ENCODE results near the gene OSBPL7. TPM values are rescaled to one million over a fixed set of nuclear protein-coding genes. Genes with fewer than 3 reads are reported as not detected.

Gene OSBPL7
- total and polyA plus RNA-seq, 2 of the 8 experiments (the other 6 are each of a cell fraction or from before 2014, with no cell fraction given), result 7.2 to 8.9 TPM

GRCh38 chr17:47815106-47815918 lies 6.3 kb downstream of the OSBPL7 start:
- Histone ChIP-seq H3K36me3 (ENCODE audit: control insufficient read depth in 2 of 4, insufficient read depth in 4 of 4, low read length in 3 of 4) (no peaks in the 10 kb centered on the region; a peak in 1 of 8 replicates), H4K5ac (ENCODE audit: insufficient read length, low read depth, low read length) (no peak overlapping the region), H4K20me1 (replicated peaks in 1 of 2; ENCODE audit: control insufficient read depth in 1 of 2, insufficient read depth in 2 of 2, low read length in 2 of 2) (peaks cover 0 to 3% of the 10 kb centered on the region in 2 experiments), H2BK5ac (ENCODE audit: low read depth, low read length) (no peak overlapping the region), H3K4me3 (ENCODE audit: extremely low read depth in 1 of 4, insufficient read depth in 2 of 4, low read depth in 3 of 4, low read length in 4 of 4) (no peak overlapping the region), H3K9ac (replicated peaks in 1 of 4; ENCODE audit: extremely low read depth in 1 of 4, low read depth in 3 of 4, low read length in 3 of 4) (no peak overlapping the region), H3K4me2 (ENCODE audit: insufficient read depth in 1 of 2, low read depth in 2 of 2, low read length in 2 of 2) (no peak overlapping the region), H3K4ac (replicated peaks; ENCODE audit: insufficient read length, low read depth, low read length) (no peak overlapping the region), H2AK5ac (ENCODE audit: low read depth, low read length) (no peak overlapping the region), H3K4me1 (replicated peaks in 1 of 4; ENCODE audit: control insufficient read depth in 3 of 4, insufficient read depth in 4 of 4, low read length in 3 of 4) (no peaks in the 10 kb centered on the region; a peak in 1 of 7 replicates), H2BK120ac (replicated peaks; ENCODE audit: low read depth, low read length) (no peak overlapping the region), H2AFZ (ENCODE audit: low read length) (no peak overlapping the region), H4K91ac (replicated peaks; ENCODE audit: insufficient read length, low read length) (no peak overlapping the region), H3K18ac (ENCODE audit: extremely low read depth, low read length) (no peak overlapping the region), H2BK12ac (ENCODE audit: low read depth, low read length) (no peak overlapping the region), H3K23me2 (ENCODE audit: low read depth, low read length) (no peaks in the 10 kb centered on the region), H2BK15ac (ENCODE audit: low read length) (no peak overlapping the region), H3K27ac (ENCODE audit: low read depth, low read length) (no peak overlapping the region), H3K79me2 (ENCODE audit: control insufficient read depth in 1 of 2, insufficient read depth in 2 of 2, low read length in 2 of 2) (no peaks in the 10 kb centered on the region), H4K8ac (ENCODE audit: extremely low read depth, insufficient read depth, low read length) (no peak overlapping the region), H3K56ac (replicated peaks; ENCODE audit: insufficient read length, low read depth, low read length) (no peak overlapping the region), H3K79me1 (ENCODE audit: low read depth, low read length) (no peaks in the 10 kb centered on the region; the same call in none of the 2 replicates), H3K14ac (ENCODE audit: insufficient read length) (no peak overlapping the region), H3K23ac (ENCODE audit: insufficient read length) (no peak overlapping the region), H3K27me3 (replicated peaks in 1 of 4; ENCODE audit: control insufficient read depth in 3 of 4, extremely low read depth in 1 of 4, insufficient read depth in 3 of 4, low read length in 3 of 4) (no peaks in the 10 kb centered on the region), H2BK20ac (ENCODE audit: low read length) (no peak overlapping the region), H3K9me3 (ENCODE audit: insufficient read depth in 2 of 2, low read depth in 1 of 2, low read length in 1 of 2) (no peaks in the 10 kb centered on the region)
- DNase-seq (ENCODE audit: low read depth in 1 of 2, low spot score in 2 of 2) (no peak), FAIRE-seq (no peak)
- CTCF ChIA-PET (ENCODE audit: partially characterized antibody), result interaction anchor here (0.7 to 1.4 kb wide), 5 partner anchors 11 to 72 kb away, joined by 3 to 4 read pairs (median 3); no protein-coding TSS in a partner anchor
- POLR2A ChIA-PET (ENCODE audit: partially characterized antibody), result interaction anchor here (0.5 to 0.8 kb wide), 2 partner anchors 14 to 527 kb away, joined by 3 read pairs; no protein-coding TSS in a partner anchor
- WGBS, 2 experiments (ENCODE audit: extremely low coverage in 1 of 2, insufficient coverage in 1 of 2, insufficient read length in 1 of 2, insufficient replicate concordance in 2 of 2, low coverage in 1 of 2, low lambda C conversion rate in 2 of 2, missing lambda C conversion rate in 1 of 2), result 90% methylated on average over 21 of the region's 21 CpGs; no CpG with 5 or more reads in 1 of the 2 experiments
- TF ChIP-seq RBBP5 (IDR thresholded peaks at IDR 0.05; ENCODE audit: borderline replicate concordance, low read depth, low read length), result no peak
- TF ChIP-seq EZH2 (IDR thresholded peaks at IDR 0.05; ENCODE audit: low read depth, low read length, severe bottlenecking), result no peak
